Measurements from ENCODE around the gene NMD3. TPM values are rescaled to one million over a fixed set of nuclear protein-coding genes. Genes with fewer than 3 reads are reported as not detected.

Gene NMD3
- total and polyA plus RNA-seq, 2 of the 13 experiments (the other 11 are each of a cell fraction or from before 2014, with no cell fraction given): 44.2 to 55.2 TPM

GRCh38 chr3:161220850-161221753 lies at the start of gene NMD3 (continued):
- TF ChIP-seq USF2 (IDR thresholded peaks at IDR 0.05; ENCODE audit: low read depth, low read length) (no peak), USF2 (CRISPR knock-in tag; IDR thresholded peaks at IDR 0.05; ENCODE audit: borderline replicate concordance) (no peak), FOXA3 (CRISPR knock-in tag; IDR thresholded peaks at IDR 0.05) (no peak), AGO1 (IDR thresholded peaks at IDR 0.05; ENCODE audit: low read depth, low read length, poor library complexity, severe bottlenecking) (no peak), ZNF292 (CRISPR knock-in tag; IDR thresholded peaks at IDR 0.05; ENCODE audit: borderline replicate concordance, low read depth) (no peak), PITX1 (CRISPR knock-in tag; IDR thresholded peaks at IDR 0.05) (peak; percentile 60; the same call in 1 of the 2 replicates), TEF (CRISPR knock-in tag; IDR thresholded peaks at IDR 0.05) (no peak), ZNF772 (CRISPR knock-in tag; IDR thresholded peaks at IDR 0.05) (peak; percentile 80; the same call in 1 of the 2 replicates), KDM3A (CRISPR knock-in tag; IDR thresholded peaks at IDR 0.05; ENCODE audit: low read depth) (no peak), ISX (CRISPR knock-in tag; conservative IDR thresholded peaks at IDR 0.05) (no peak), FOXK1 (CRISPR knock-in tag; IDR thresholded peaks at IDR 0.05; ENCODE audit: borderline replicate concordance, low read depth) (peak; percentile 44; the same call in 1 of the 2 replicates), HBP1 (CRISPR knock-in tag; IDR thresholded peaks at IDR 0.05; ENCODE audit: low read depth) (no peak), POLR2G (IDR thresholded peaks at IDR 0.05; ENCODE audit: low read depth, low read length) (peak; percentile 98), PHF5A (CRISPR knock-in tag; IDR thresholded peaks at IDR 0.05; ENCODE audit: low read depth, unreplicated experiment) (no peak), CENPBD1 (CRISPR knock-in tag; IDR thresholded peaks at IDR 0.05; ENCODE audit: borderline replicate concordance, low read depth) (no peak), ZNF580 (CRISPR knock-in tag; IDR thresholded peaks at IDR 0.05; ENCODE audit: borderline replicate concordance, low read depth) (peak; percentile 72; the same call in 1 of the 2 replicates), FUBP1 (CRISPR knock-in tag; IDR thresholded peaks at IDR 0.05; ENCODE audit: borderline replicate concordance) (no peak), ZKSCAN1 (IDR thresholded peaks at IDR 0.05; ENCODE audit: low read length) (no peak), ZNF563 (CRISPR knock-in tag; IDR thresholded peaks at IDR 0.05) (peak; percentile 90), SP1 (IDR thresholded peaks at IDR 0.05) (no peak), SP1 (CRISPR knock-in tag; IDR thresholded peaks at IDR 0.05) (peak; percentile 71; the same call in 1 of the 2 replicates), ZFY (CRISPR knock-in tag; IDR thresholded peaks at IDR 0.05) (peak; percentile 90), KLF16 (CRISPR knock-in tag; IDR thresholded peaks at IDR 0.05) (peak in 1 of 2 experiments; percentile 63; a peak in 1 of 4 replicates)
